Choroid plexus epithelial cell (primary cell): ENCODE results near the gene FOXL1.
A peak's percentile ranks its signal among the peaks of the same experiment; 100 is the strongest.
"Not testable (repeated sequence)": the region's sequence is repeated elsewhere in the genome, so short reads cannot be mapped to it uniquely, and the experiment has no call there.

ENCODE experiments used
- DNase-seq: peaks from one replicate; pipeline ENCODE4 v3.0.0-alpha.2; 2010; ENCODE audit warnings: low read depth
- H3K4me3 ChIP-seq: 2 replicates; pipeline ENCODE4 v1.5.1; 2011; ENCODE audit warnings: low read depth, mild to moderate bottlenecking, control low read depth, low read length, moderate library complexity
- TF ChIP-seq, protein P1 (sequence below): conservative IDR thresholded peaks from 2 replicates; pipeline ENCODE4 v1.5.1; 2011; ENCODE audit warnings: low read depth, mild to moderate bottlenecking, control low read depth, inconsistent platforms, low read length, moderate library complexity

The FOXL1 gene

GRCh38 chr16:86580791-86581170 is 2.4 kb downstream of the FOXL1 start:
- peak overlapping the region; percentile 29 for H3K4me3 ChIP-seq
- DNase-seq: peak; percentile 42
- TF ChIP-seq, protein P1, sequence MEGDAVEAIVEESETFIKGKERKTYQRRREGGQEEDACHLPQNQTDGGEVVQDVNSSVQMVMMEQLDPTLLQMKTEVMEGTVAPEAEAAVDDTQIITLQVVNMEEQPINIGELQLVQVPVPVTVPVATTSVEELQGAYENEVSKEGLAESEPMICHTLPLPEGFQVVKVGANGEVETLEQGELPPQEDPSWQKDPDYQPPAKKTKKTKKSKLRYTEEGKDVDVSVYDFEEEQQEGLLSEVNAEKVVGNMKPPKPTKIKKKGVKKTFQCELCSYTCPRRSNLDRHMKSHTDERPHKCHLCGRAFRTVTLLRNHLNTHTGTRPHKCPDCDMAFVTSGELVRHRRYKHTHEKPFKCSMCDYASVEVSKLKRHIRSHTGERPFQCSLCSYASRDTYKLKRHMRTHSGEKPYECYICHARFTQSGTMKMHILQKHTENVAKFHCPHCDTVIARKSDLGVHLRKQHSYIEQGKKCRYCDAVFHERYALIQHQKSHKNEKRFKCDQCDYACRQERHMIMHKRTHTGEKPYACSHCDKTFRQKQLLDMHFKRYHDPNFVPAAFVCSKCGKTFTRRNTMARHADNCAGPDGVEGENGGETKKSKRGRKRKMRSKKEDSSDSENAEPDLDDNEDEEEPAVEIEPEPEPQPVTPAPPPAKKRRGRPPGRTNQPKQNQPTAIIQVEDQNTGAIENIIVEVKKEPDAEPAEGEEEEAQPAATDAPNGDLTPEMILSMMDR: no peak

DNA sequence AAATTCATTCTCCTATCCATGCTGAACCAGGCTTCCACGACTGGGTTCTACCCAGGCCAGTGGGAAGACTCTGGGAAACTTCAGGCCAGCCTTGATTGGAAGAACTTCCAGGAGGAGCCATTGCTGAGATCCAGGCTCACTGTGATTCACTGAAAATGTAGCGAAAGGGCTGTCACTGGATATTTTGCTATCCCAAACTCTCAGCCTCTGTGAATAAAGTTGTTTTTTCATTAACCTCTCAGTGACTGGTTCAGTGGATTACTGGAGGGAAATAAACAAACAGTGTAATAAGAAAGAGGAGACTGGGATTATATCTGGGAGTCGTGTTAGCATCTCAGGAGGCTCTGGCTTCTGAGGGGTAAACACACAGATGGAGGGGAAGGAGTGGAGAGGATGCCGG is 3.1 kb downstream of the FOXL1 start:
- peak; percentile 52 for DNase-seq
- TF ChIP-seq, protein P1: no peak
- peak overlapping the region; percentile 22 for H3K4me3 ChIP-seq

DNA sequence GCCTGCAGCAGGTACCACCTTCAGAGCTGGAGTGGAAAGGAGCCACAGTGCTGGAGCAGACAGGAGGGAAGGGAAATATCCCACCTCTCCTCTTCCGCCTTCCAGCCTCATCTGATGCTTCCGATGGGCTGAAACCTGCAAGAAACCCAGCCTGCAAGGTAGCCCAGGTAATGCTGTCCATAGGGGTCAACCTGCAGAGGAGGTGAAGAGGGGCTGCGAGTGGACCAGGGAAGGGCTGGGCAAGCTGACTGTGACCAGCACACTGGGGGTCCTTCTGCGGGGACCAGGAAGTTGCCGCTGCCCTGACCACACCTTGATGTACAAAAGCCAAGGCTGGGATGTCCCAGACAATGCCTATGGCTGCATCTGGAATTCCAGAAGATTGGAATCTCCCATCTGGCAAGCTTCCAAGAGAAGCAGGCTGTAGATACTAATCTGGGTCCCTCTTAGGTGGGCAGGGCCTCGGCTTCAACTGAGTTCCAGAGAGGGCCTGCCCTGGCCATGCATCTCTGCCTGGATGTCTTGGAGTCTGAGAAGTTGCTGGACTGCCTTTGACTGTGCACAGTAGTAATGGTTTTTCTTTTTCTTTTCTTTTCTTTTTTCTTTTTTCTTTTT is 5.8 kb downstream of the FOXL1 start:
- no peak for DNase-seq
- TF ChIP-seq, protein P1: no peak
- no peak overlapping the region for H3K4me3 ChIP-seq

DNA sequence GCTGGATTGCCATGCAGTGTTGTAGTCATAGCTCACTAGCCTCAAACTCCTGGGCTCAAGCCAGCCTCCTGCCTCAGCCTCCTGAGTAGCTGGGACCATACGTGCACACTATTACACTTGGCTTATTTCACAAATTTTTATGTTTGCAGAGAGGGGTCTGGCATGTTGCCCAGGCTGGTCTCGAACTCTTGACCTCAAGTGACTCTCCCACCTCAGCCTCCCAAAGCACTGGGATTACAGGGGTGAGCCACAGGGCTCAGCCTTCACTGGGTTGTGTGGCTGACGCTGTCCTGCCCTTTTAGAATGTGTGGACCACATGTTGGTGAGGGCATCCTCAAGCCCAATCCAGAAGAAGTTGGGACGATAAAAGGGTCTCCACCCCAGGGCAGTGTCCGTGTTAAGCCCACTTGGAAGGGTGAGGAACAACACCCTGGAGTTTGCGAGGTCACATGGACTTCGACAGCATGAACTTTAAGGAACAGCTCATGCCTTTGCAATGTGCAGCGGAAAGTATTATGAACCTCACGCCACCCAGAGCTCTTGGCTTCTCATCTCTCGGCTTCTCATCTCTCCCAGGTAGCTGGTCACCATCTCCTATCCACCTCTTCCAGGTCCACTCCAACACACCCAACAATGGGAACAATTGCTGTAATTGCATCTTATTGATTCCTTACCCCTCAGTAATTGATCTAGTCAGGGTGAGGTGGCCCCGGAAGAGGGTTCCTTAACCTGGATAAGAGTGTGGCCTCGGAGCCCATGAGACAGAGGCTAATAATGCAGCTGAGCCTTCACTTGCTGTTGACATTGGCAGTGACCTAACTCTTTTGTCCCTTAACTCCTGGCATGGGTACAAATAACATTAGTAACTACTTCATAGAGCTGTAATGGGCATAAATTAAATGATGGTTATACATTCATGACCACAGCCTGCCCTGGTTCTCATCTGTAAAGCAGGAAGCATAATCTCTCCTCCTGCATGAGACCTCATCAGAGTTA is 6.7 kb downstream of the FOXL1 start:
- peak; percentile 76 for DNase-seq
- H3K4me3 ChIP-seq: no peak overlapping the region
- TF ChIP-seq, protein P1: no peak

- DNase-seq: peak; percentile 86
- TF ChIP-seq, protein P1: no peak
- H3K4me3 ChIP-seq: peak overlapping the region; percentile 11
These were observed 7.7 kb downstream of the FOXL1 start for GRCh38 chr16:86585821-86586611.

DNA sequence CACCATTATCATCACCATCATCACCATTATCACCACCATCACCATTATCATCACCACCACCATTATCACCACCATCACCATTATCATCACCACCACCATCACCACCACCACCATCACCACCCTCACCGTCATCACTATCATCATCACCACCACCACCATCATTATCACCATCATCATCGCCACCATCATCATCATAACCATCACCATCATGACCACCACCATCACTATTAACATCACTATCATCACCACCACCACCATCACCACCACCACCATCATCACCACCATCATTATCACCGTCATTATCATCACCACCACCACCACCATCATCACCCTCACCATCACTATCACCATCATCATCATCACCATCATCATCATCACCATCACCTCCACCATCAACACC is 9.1 kb downstream of the FOXL1 start:
- no peak for DNase-seq
- TF ChIP-seq, protein P1: no peak
- H3K4me3 ChIP-seq: no peak overlapping the region

DNA sequence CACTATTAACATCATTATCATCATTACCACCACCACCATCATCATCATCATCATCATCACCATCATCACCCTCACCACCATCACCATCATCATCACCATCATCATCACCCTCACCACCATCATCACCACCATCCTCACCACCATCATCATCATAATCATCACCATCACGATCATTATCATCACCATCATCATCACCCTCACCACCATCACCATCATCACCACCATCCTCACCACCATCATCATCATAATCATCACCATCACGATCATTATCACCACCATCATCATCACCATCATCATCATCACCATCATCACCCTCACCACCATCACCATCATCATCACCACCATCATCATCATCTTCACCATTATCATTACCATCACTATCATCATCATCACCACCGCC is 9.6 kb downstream of the FOXL1 start:
- not testable (repeated sequence) for DNase-seq, H3K4me3 ChIP-seq
